ENCODE results near the gene JADE1. TPM values are rescaled to one million over a fixed set of nuclear protein-coding genes. Genes with fewer than 3 reads are reported as not detected.
A peak's percentile ranks its signal among the peaks of the same experiment; 100 is the strongest.

JADE1 gene
- total and polyA plus RNA-seq, 2 experiments from 2014 or later = 84.2 to 158 TPM

DNA sequence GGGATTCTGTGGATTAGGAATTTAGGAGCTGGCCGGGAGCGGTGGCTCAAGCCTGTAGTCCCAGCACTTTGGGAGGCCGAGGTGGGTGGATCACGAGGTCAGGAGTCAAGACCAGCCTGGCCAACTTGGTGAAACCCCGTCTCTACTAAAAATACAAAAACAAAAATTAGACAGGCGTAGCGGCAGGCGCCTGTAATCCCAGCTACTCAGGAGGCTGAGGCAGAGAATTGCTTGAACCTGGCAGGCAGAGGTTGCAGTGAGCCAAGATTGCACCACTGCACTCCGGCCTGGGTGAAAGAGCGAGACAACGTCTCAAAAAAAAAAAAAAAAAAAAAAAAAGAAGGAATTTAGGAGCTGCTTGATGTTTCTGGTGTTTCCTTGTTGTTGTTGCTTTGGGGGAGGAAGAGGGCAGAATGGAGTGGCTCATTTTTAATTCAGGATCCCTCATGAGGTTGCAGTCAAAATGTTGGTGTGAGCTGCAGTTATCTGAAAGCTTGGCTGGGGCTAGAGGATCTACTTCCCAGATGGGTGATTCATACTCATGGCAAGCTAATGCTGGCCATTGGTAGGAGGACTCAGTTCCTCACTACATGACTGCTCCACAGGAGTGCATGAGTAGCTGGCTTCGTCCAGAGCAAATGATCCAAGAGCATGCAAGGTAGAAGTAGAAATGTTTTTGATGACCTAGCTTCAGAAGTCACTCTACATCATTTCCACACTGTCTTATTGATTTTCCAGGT lies 26.5 kb upstream of the JADE1 start:
- H3K4me3 ChIP-seq = no peak overlapping the region
- peak overlapping the region; percentile 56; the same call in 1 of the 2 replicates for H2AFZ ChIP-seq
- no peak for TF ChIP-seq EZH2phosphoT487 (IDR thresholded peaks at IDR 0.05; ENCODE audit: unreplicated experiment)
- TF ChIP-seq, protein P1, sequence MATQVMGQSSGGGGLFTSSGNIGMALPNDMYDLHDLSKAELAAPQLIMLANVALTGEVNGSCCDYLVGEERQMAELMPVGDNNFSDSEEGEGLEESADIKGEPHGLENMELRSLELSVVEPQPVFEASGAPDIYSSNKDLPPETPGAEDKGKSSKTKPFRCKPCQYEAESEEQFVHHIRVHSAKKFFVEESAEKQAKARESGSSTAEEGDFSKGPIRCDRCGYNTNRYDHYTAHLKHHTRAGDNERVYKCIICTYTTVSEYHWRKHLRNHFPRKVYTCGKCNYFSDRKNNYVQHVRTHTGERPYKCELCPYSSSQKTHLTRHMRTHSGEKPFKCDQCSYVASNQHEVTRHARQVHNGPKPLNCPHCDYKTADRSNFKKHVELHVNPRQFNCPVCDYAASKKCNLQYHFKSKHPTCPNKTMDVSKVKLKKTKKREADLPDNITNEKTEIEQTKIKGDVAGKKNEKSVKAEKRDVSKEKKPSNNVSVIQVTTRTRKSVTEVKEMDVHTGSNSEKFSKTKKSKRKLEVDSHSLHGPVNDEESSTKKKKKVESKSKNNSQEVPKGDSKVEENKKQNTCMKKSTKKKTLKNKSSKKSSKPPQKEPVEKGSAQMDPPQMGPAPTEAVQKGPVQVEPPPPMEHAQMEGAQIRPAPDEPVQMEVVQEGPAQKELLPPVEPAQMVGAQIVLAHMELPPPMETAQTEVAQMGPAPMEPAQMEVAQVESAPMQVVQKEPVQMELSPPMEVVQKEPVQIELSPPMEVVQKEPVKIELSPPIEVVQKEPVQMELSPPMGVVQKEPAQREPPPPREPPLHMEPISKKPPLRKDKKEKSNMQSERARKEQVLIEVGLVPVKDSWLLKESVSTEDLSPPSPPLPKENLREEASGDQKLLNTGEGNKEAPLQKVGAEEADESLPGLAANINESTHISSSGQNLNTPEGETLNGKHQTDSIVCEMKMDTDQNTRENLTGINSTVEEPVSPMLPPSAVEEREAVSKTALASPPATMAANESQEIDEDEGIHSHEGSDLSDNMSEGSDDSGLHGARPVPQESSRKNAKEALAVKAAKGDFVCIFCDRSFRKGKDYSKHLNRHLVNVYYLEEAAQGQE (IDR thresholded peaks at IDR 0.05; ENCODE audit: unreplicated experiment) = no peak
- TF ChIP-seq CREB1 (CRISPR knock-in tag; IDR thresholded peaks at IDR 0.05; ENCODE audit: low read depth) = no peak
- no peak for TF ChIP-seq JUNB (IDR thresholded peaks at IDR 0.05; ENCODE audit: unreplicated experiment)
- no peak for TF ChIP-seq EZH2 (IDR thresholded peaks at IDR 0.05; ENCODE audit: low read depth, unreplicated experiment)
- TF ChIP-seq, protein P2, sequence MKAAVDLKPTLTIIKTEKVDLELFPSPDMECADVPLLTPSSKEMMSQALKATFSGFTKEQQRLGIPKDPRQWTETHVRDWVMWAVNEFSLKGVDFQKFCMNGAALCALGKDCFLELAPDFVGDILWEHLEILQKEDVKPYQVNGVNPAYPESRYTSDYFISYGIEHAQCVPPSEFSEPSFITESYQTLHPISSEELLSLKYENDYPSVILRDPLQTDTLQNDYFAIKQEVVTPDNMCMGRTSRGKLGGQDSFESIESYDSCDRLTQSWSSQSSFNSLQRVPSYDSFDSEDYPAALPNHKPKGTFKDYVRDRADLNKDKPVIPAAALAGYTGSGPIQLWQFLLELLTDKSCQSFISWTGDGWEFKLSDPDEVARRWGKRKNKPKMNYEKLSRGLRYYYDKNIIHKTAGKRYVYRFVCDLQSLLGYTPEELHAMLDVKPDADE (IDR thresholded peaks at IDR 0.05) = no peak
- no peaks in the 10 kb centered on the region for H3F3A ChIP-seq (replicated peaks; ENCODE audit: low read depth)
- Mint-ChIP-seq H3K4me1 (peaks cover 21% of the 10 kb centered on the region), H3K27ac (peak overlapping the region; percentile 75), H3K36me3 (ENCODE audit: low read depth) (no peaks in the 10 kb centered on the region), H3K27me3 (ENCODE audit: insufficient read depth, low read depth, poor library complexity) (peaks cover 8% of the 10 kb centered on the region), H3K4me3 (no peak overlapping the region; the same call in 2 of the 3 replicates), H3K9me3 (no peaks in the 10 kb centered on the region; the same call in 2 of the 3 replicates)
- no peak overlapping the region for H3K4me2 ChIP-seq
- ATAC-seq = no peak
- H3K4me1 ChIP-seq (ENCODE audit: insufficient read depth) = no peaks in the 10 kb centered on the region
- H3K27me3 ChIP-seq (ENCODE audit: insufficient read depth) = no peaks in the 10 kb centered on the region
- no peaks in the 10 kb centered on the region for H3K9me2 ChIP-seq (ENCODE audit: insufficient read depth)
- no peak for DNase-seq (ENCODE audit: low spot score)
- H3K27ac ChIP-seq (ENCODE audit: low read depth) = no peak overlapping the region
- no peaks in the 10 kb centered on the region for H4K20me1 ChIP-seq (replicated peaks; ENCODE audit: insufficient read depth)
- H3K79me2 ChIP-seq (replicated peaks; ENCODE audit: insufficient read depth) = no peaks in the 10 kb centered on the region
- no peaks in the 10 kb centered on the region for H3K36me3 ChIP-seq (ENCODE audit: insufficient read depth)

DNA sequence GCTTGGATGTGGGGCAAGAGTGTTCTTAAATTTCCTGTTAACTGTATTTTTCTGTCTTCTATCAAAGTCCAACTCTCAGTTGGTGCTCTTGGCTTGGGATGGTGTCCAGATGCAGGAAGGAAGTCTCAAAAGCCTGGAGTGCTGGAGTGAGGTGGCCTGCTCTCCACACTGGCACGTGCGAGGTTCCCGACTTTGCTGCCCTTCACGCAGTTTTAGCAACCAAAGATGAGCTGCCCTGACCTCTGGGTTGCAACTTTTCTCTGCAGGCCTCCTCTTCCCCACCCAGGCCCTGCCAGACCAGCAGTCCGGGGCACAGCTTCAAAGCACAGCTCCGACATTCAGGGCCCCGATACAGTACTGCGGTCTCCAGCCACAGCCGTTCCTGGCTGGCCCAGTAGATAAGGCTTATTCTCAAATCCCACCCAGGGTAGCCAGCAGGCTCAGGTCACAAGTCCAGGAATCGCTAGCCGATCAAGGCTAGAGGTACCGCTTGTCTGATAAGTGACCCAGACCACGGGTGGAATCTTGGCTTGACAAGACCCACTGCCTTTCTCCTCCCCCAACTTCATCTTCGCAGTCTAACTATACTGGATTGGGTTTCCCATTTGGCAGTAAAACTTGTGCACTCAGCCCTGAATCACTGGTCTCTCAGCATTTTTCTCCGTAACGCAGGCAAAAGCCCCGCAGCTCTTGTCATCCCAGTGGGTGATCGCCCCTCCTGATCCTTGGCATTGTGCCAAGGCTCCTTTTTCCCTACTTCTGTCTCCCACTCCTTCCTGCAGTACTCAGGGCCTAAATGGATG lies 21.8 kb upstream of the JADE1 start:
- no peaks in the 10 kb centered on the region for H3F3A ChIP-seq (replicated peaks; ENCODE audit: low read depth)
- no peaks in the 10 kb centered on the region for H4K20me1 ChIP-seq (replicated peaks; ENCODE audit: insufficient read depth)
- peak overlapping the region; percentile 95 for H2AFZ ChIP-seq
- no peak overlapping the region for H3K4me2 ChIP-seq
- H3K4me3 ChIP-seq = no peak overlapping the region
- Mint-ChIP-seq H3K36me3 (ENCODE audit: low read depth) (no peaks in the 10 kb centered on the region), H3K27ac (peak overlapping the region; percentile 43; the same call in 1 of the 2 replicates), H3K4me3 (no peak overlapping the region), H3K27me3 (ENCODE audit: insufficient read depth, low read depth, poor library complexity) (peaks cover 9% of the 10 kb centered on the region), H3K9me3 (no peaks in the 10 kb centered on the region; the same call in 2 of the 3 replicates), H3K4me1 (peaks cover 16% of the 10 kb centered on the region)
- H3K4me1 ChIP-seq (ENCODE audit: insufficient read depth) = no peaks in the 10 kb centered on the region
- H3K36me3 ChIP-seq (ENCODE audit: insufficient read depth) = no peaks in the 10 kb centered on the region
- H3K27me3 ChIP-seq (ENCODE audit: insufficient read depth) = no peaks in the 10 kb centered on the region
- H3K9me2 ChIP-seq (ENCODE audit: insufficient read depth) = no peaks in the 10 kb centered on the region
- no peak overlapping the region for H3K27ac ChIP-seq (ENCODE audit: low read depth)
- H3K79me2 ChIP-seq (replicated peaks; ENCODE audit: insufficient read depth) = no peaks in the 10 kb centered on the region
- no peak for DNase-seq (ENCODE audit: low spot score)
- ATAC-seq = peak; percentile 52; the same call in 2 of the 3 replicates
- TF ChIP-seq, protein P1 (IDR thresholded peaks at IDR 0.05; ENCODE audit: unreplicated experiment) = no peak
- TF ChIP-seq ZNF331 (CRISPR knock-in tag; IDR thresholded peaks at IDR 0.05; ENCODE audit: low read depth) (no peak), EZH2 (IDR thresholded peaks at IDR 0.05; ENCODE audit: low read depth, unreplicated experiment) (no peak), EZH2phosphoT487 (IDR thresholded peaks at IDR 0.05; ENCODE audit: unreplicated experiment) (no peak), STAT1 (IDR thresholded peaks at IDR 0.05; ENCODE audit: unreplicated experiment) (no peak), NANOG (IDR thresholded peaks at IDR 0.05; ENCODE audit: borderline replicate concordance) (no peak), JUNB (IDR thresholded peaks at IDR 0.05; ENCODE audit: unreplicated experiment) (no peak), POLR2AphosphoS5 (IDR thresholded peaks at IDR 0.05; ENCODE audit: low read depth) (no peak)
- TF ChIP-seq, protein P2 (IDR thresholded peaks at IDR 0.05) = no peak

Measured in GM23338 (cell line).